Brain microvascular endothelial cell (primary cell): ENCODE results near the gene UGT1A4.

Experiments
- DNase-seq: peaks from one replicate; pipeline ENCODE4 v3.0.0-alpha.2; 2020
- H3K27ac ChIP-seq: fragments of 250-450 bp; sonication (Bioruptor Pico); 2 replicates; pipeline ENCODE4 v1.5.1; 2020; ENCODE audit warnings: mild to moderate bottlenecking, moderate library complexity
- H3K27me3 ChIP-seq: fragments of 250-450 bp; sonication (Bioruptor Pico); replicated peaks from 2 replicates; pipeline ENCODE4 v1.5.1; 2020; ENCODE audit warnings: mild to moderate bottlenecking
- H3K36me3 ChIP-seq: fragments of 250-450 bp; sonication (Bioruptor Pico); replicated peaks from 2 replicates; pipeline ENCODE4 v1.5.1; 2020; ENCODE audit warnings: mild to moderate bottlenecking
- H3K4me3 ChIP-seq: 2 replicates; pipeline ENCODE4 v1.5.1; 2011; ENCODE audit warnings: low read depth, mild to moderate bottlenecking, control low read depth, low read length, moderate library complexity
- CTCF ChIP-seq: IDR thresholded peaks from 2 replicates; pipeline ENCODE4 v1.5.1; 2011; ENCODE audit warnings: low read depth, mild to moderate bottlenecking, moderate library complexity, low read length, control low read depth, inconsistent platforms; ENCODE audit errors: missing control alignments
- in situ Hi-C: cut with HindIII; loops from 2 replicates; pipeline ENCODE4 v1.10.0; 2017; ENCODE audit warnings: low sequenced_read_pairs, low pct_ligation_motif_present

Gene UGT1A4

GRCh38 chr2:233807966-233808935 is 89.7 kb downstream of the UGT1A4 start:
- Histone ChIP-seq H3K27me3 (no peaks in the 10 kb centered on the region), H3K36me3 (no peaks in the 10 kb centered on the region), H3K4me3 (no peak overlapping the region), H3K27ac (no peak overlapping the region)
- TF ChIP-seq CTCF: no peak
- no peak for DNase-seq
- in situ Hi-C loops: no loop called here

- TF ChIP-seq CTCF: no peak
- Histone ChIP-seq H3K27me3 (no peaks in the 10 kb centered on the region), H3K27ac (no peak overlapping the region), H3K4me3 (no peak overlapping the region), H3K36me3 (no peaks in the 10 kb centered on the region)
- no peak for DNase-seq
- in situ Hi-C loops: no loop called here
Observed at GRCh38 chr2:233810385-233810784, 91.8 kb downstream of the UGT1A4 start.

- H3K36me3 ChIP-seq: no peaks in the 10 kb centered on the region
- in situ Hi-C loops: no loop called here
- no peak overlapping the region for H3K27ac ChIP-seq
- TF ChIP-seq CTCF: no peak
- DNase-seq: no peak
- H3K4me3 ChIP-seq: no peak overlapping the region
- no peaks in the 10 kb centered on the region for H3K27me3 ChIP-seq
Observed at GRCh38 chr2:233811087-233811486, 92.6 kb downstream of the UGT1A4 start.

- no peak for DNase-seq
- no peak for TF ChIP-seq CTCF
- in situ Hi-C loops: no loop called here
Observed at GRCh38 chr2:233811732-233812131, 93.2 kb downstream of the UGT1A4 start.

GRCh38 chr2:233813236-233814055 is 94.9 kb downstream of the UGT1A4 start:
- in situ Hi-C loops: no loop called here
- Histone ChIP-seq H3K27ac (no peak overlapping the region), H3K36me3 (no peaks in the 10 kb centered on the region), H3K27me3 (no peaks in the 10 kb centered on the region), H3K4me3 (no peak overlapping the region)
- no peak for TF ChIP-seq CTCF
- no peak for DNase-seq

More at GRCh38 chr2:233811732-233812131, 93.2 kb downstream of the UGT1A4 start:
- Histone ChIP-seq H3K27me3 (no peaks in the 10 kb centered on the region), H3K36me3 (no peaks in the 10 kb centered on the region), H3K4me3 (no peak overlapping the region), H3K27ac (no peak overlapping the region)
